ENCODE measurements around the gene IRF6. TPM values are rescaled to one million over a fixed set of nuclear protein-coding genes. Genes with fewer than 3 reads are reported as not detected.

Gene IRF6
- total RNA-seq, 4 donors from 2014 or later: 26.7 to 41.9 (median 32.7) TPM

DNA sequence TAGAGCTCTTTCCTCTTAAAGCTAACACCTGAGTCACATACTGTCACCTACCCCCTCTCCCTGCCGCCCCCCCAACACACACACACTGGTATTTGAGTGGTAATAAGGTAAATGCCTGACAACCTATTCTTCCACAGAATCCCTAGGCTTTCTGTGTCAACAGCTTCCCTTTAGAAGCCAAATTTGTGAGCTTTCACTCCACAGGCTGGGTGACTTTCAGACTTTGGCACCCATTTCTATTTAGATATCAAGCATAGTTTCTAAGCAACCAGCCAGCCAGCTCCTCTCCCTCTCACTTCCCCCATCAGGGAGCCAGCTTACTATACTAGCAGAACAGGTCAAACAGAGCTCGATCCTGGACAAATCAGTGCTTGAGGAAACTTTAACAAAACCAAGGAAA lies 18.4 kb downstream of the IRF6 start:
- H3K36me3 ChIP-seq: peaks cover 3 to 40% of the 10 kb centered on the region in 2 donors
- no peaks in the 10 kb centered on the region for H3K27me3 ChIP-seq
- H3K4me1 ChIP-seq: peaks cover 24 to 32% of the 10 kb centered on the region in 2 donors
- no peak overlapping the region for H3K4me3 ChIP-seq (replicated peaks in 1 of 3)
- intact Hi-C loops (cut with DNase I): no loop called here
- 36 to 37% methylated on average over 2 of the region's 2 CpGs for WGBS, 2 donors
- no peaks in the 10 kb centered on the region for H3K9me3 ChIP-seq
- H3K27ac ChIP-seq: peak overlapping the region; percentile 60 to 88 (median 63)
- TF ChIP-seq, protein P1, sequence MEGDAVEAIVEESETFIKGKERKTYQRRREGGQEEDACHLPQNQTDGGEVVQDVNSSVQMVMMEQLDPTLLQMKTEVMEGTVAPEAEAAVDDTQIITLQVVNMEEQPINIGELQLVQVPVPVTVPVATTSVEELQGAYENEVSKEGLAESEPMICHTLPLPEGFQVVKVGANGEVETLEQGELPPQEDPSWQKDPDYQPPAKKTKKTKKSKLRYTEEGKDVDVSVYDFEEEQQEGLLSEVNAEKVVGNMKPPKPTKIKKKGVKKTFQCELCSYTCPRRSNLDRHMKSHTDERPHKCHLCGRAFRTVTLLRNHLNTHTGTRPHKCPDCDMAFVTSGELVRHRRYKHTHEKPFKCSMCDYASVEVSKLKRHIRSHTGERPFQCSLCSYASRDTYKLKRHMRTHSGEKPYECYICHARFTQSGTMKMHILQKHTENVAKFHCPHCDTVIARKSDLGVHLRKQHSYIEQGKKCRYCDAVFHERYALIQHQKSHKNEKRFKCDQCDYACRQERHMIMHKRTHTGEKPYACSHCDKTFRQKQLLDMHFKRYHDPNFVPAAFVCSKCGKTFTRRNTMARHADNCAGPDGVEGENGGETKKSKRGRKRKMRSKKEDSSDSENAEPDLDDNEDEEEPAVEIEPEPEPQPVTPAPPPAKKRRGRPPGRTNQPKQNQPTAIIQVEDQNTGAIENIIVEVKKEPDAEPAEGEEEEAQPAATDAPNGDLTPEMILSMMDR (IDR thresholded peaks at IDR 0.05): no peak
- TF ChIP-seq POLR2A (IDR thresholded peaks at IDR 0.05): peak in 1 of 2 donors; percentile 33
- DNase-seq: peak; percentile 76 to 80

DNA sequence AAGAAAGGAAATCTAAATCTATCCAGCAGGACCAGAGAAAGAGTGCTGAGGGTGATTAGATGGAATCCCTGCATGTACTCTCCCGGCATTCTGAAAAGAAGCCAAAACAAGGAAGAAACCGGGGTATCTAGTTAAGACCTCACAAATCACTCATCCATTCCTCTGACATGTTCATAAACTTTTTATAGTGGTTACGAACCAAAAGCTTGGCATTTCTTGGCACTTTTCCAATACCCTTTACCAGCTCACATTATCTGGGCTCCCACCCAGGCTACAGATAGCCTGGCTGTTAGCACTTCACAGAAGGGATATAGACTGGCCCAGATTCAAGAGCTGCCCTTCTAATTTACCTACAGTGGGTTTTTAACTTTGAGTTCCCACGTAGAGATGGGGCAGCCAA lies 19.8 kb downstream of the IRF6 start:
- Histone ChIP-seq H3K27me3 (no peaks in the 10 kb centered on the region), H3K4me1 (peaks cover 24 to 32% of the 10 kb centered on the region in 2 donors), H3K36me3 (peaks cover 0 to 29% of the 10 kb centered on the region in 2 donors), H3K4me3 (replicated peaks in 1 of 3) (no peak overlapping the region), H3K27ac (peak overlapping the region in 2 of 3 donors; percentile 63 to 88), H3K9me3 (no peaks in the 10 kb centered on the region)
- no peak for DNase-seq
- WGBS, 2 donors: 81 to 86% methylated on average over 4 of the region's 4 CpGs
- TF ChIP-seq, protein P1 (IDR thresholded peaks at IDR 0.05): no peak
- no peak for TF ChIP-seq POLR2A (IDR thresholded peaks at IDR 0.05)
- intact Hi-C loops (cut with DNase I): no loop called here

DNA sequence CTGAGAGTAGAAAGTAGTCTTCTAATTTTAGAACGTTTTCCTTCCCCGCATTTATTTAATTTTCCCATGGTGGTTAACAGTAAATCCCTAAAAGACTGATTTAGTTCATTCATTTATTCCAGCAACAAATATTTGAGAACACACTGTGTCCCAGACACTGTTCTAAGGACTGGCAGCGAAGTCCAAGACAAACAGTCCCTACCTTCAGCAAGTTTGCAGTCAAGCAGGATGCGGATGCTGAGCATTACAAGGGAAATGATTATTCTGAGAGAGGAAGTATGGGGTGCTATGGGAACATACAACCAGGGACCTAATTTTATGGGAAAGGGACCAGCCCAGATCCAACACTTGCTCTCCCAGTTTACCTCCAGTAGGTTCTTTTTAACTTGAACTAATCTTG lies 20.4 kb downstream of the IRF6 start:
- no peaks in the 10 kb centered on the region for H3K9me3 ChIP-seq
- no peak for DNase-seq
- no peaks in the 10 kb centered on the region for H3K27me3 ChIP-seq
- no peak overlapping the region for H3K4me3 ChIP-seq (replicated peaks in 1 of 3)
- H3K27ac ChIP-seq: peak overlapping the region in 1 of 3 donors; percentile 88
- TF ChIP-seq POLR2A (IDR thresholded peaks at IDR 0.05): no peak
- TF ChIP-seq, protein P1 (IDR thresholded peaks at IDR 0.05): no peak
- intact Hi-C loops (cut with DNase I): no loop called here
- WGBS, 2 donors: 94 to 98% methylated on average over 4 of the region's 4 CpGs
- H3K4me1 ChIP-seq: peaks cover 24 to 32% of the 10 kb centered on the region in 2 donors
- H3K36me3 ChIP-seq: peaks cover 0 to 23% of the 10 kb centered on the region in 2 donors

DNA sequence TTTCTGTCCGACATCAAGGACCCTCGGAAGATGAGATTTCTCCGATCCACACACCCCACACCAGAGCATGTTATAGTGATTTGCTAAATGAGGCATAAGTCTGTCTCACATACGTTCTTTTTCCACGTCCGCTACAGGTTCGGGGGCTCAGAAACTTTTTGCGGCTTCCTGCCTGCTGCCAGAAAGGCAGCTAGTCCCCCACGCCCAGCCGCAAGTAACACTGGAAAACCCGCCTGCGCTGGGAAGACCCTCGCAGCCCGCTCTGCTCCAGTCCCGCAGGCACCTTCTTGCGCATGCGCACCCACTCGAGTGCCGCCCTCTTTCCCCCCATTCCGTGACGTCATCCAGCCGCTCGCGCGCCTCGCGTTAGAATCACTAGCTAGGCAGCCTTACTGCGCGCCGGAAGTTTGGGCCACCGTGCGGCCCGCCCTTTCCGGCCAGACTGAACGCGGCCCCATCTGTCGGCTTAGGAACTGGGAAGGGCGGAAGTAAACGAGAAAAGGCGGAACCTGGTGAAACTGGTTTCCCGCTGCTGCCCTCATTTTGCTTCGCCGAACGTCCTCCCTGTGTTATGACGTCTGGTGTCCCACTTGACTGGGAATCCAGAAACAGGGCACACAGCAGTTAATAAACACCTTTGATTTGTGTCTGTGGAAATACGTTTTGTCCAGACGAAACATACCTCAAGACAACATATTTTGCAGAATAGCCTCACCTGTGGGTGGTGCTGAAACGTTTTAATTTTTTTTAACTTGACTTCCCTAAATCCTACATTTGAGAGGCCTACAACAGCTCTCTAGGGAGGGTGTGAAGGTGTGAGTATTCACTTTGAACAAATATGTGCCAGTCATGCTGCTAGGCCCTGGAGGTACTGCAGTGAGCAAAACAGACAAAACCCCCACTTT lies 21.4 kb downstream of the IRF6 start, which contains the start of gene C1orf74:
Gene C1orf74, minus strand, starts transcription at position 295 of the 905 bp plus-strand sequence. CDS start 925 bp downstream, outside the sequence.
- Histone ChIP-seq H3K9me3 (no peaks in the 10 kb centered on the region), H3K36me3 (peaks cover 0 to 14% of the 10 kb centered on the region in 2 donors), H3K27me3 (no peaks in the 10 kb centered on the region), H3K4me1 (peaks cover 24 to 32% of the 10 kb centered on the region in 2 donors), H3K27ac (peak within 1 kb of the TSS; percentile 80 to 92 (median 88)), H3K4me3 (replicated peaks in 1 of 3) (peak within 1 kb of the TSS in 2 of 3 donors; percentile 42 to 48)
- peak; percentile 98 to 99 for DNase-seq
- intact Hi-C loops (cut with DNase I): no loop called here
- TF ChIP-seq, protein P1 (IDR thresholded peaks at IDR 0.05): no peak
- TF ChIP-seq POLR2A (IDR thresholded peaks at IDR 0.05): peak in 1 of 2 donors; percentile 85
- WGBS, 2 donors: 4% methylated on average over 48 of the region's 48 CpGs

DNA sequence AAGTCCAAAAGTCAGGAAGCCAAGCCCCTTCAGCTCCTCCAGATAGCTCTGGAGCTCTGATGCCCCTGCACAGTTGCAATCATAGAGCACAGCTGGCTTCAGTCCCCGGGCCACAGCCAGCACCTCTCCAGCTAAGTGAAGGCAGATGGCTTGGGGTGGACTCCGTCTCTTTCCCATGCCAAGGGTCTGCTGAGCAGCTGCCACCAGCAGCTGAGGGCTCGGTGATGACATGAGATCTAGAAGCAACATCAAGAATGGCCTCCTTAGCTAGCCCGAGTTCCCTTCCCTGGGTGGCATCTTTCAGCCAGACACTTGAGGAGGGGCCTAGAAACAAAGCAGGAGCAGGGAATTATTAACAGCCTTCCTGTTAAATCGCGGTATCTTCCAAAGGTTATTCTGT lies 22.6 kb downstream of the IRF6 start:
- DNase-seq: no peak
- 65 to 67% methylated on average over 5 to 6 of the region's 6 CpGs for WGBS, 2 donors
- H3K4me1 ChIP-seq: peaks cover 22 to 31% of the 10 kb centered on the region in 2 donors
- H3K27me3 ChIP-seq: no peaks in the 10 kb centered on the region
- peaks cover 0 to 3% of the 10 kb centered on the region in 2 donors for H3K36me3 ChIP-seq
- H3K27ac ChIP-seq: no peak overlapping the region
- TF ChIP-seq POLR2A (IDR thresholded peaks at IDR 0.05): no peak
- TF ChIP-seq, protein P1 (IDR thresholded peaks at IDR 0.05): no peak
- no peaks in the 10 kb centered on the region for H3K9me3 ChIP-seq
- intact Hi-C loops (cut with DNase I): no loop called here
- no peak overlapping the region for H3K4me3 ChIP-seq (replicated peaks in 1 of 3)
